ENCODE results near the gene CHMP5.

The CHMP5 gene

GRCh38 chr9:33320230-33320567, 55.4 kb downstream of the CHMP5 start:
- DNase-seq = no peak

- DNase-seq = no peak
These were observed 55.9 kb downstream of the CHMP5 start for GRCh38 chr9:33320568-33321261.

GRCh38 chr9:33329117-33329563, 64.3 kb downstream of the CHMP5 start:
- DNase-seq = no peak

- DNase-seq = no peak
These were observed 65.1 kb downstream of the CHMP5 start for GRCh38 chr9:33329979-33330378.

GRCh38 chr9:33331377-33331891, 66.6 kb downstream of the CHMP5 start:
- DNase-seq = no peak

All from SHP77 treated with DMSO at 0.1 percent for 48 hours (cell line).